Stimulated activated CD8-positive, alpha-beta memory T cell treated with anti-CD3 and anti-CD28 coated beads, Interleukin-15, amount 100 ng/mL, for 24 hours (primary cell): Measurements from ENCODE around the gene TAS2R20.

Source experiments
- DNase-seq: peaks from one replicate; pipeline ENCODE4 v3.0.0-alpha.2; 2020; ENCODE audit warnings: low read depth

Gene TAS2R20

DNA sequence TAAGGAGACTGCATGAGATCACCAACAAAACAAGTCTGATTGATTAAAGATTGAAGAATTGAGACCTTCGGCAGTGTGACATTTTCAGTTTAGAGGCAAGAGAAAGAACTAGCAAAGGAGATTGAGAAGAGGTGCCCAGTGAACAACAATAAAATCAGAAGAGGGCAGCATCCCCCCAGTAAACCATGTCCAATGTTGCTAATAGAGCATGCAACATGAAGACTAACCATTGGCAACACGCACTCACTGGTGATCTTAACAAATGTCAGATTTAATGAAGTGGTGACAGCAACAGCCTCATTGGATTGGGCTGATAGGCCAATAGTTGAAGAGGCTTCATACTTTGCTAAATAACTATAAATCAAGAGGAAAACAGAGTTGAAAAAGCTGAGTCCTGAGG, 38.3 kb downstream of the TAS2R20 start:
- no peak for DNase-seq

DNA sequence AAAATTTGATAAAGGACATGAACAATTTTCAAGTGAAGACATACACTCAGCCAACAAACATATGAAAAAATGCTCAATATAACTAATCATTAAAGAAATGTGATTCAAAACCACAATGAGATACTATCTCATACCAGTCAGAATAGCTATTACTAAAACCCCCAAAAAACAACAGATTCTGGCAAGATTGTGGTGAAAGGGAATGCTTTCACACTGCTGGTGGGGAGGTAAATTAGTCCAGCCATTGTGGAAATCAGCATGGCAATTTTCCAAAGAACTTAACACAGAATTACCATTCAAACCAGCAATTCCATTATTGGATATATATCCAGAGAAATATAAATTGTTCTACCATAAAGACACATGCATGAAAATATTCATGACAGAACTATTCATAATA, 40.4 kb downstream of the TAS2R20 start:
- DNase-seq, result no peak

GRCh38 chr12:10956085-10956484, 42.0 kb downstream of the TAS2R20 start:
- no peak for DNase-seq

DNA sequence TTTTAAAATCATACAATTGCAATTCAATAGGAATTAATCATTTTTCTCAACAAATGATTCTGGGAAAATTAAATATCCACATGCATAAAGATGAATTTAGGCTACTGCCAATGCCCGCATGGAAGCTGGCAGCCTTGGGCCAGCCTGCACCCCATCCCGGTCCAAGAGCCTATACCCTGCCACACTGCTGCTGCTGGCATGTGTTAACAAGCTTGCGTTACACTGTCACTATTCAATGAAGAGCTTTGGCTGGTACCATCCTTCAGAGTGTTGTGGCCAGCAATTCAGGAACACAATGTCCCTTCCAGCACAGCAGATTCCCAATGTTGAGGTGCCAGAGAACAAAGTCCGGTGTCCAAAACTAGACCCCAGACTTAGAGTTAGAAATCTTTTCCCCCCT, 45.5 kb downstream of the TAS2R20 start:
- DNase-seq, result no peak
